SK-N-SH (cell line): ENCODE measurements around the gene SH3BGRL3. TPM values are rescaled to one million over a fixed set of nuclear protein-coding genes. Genes with fewer than 3 reads are reported as not detected.

Source experiments
- CTCF ChIA-PET: fragments of 300-600, 350-600 bp; formaldehyde crosslinking; extraction: SDS; loops from one replicate; lab custom pipeline; 2021; lab: Yijun Ruan, JAX
- POLR2A ChIA-PET: fragments of 350-600 bp; sonication (Branson Sonifier 250); formaldehyde crosslinking; extraction: SDS; loops from one replicate; lab custom pipeline; 2020; ENCODE audit warnings: antibody characterized with exemption, inconsistent platforms; lab: Yijun Ruan, JAX
- DNase-seq: peaks from one replicate; pipeline ENCODE4 v3.0.0; 2012
- H2AFZ ChIP-seq: fragments of 200-600 bp; sonication (generic); 2 replicates; pipeline ENCODE4 v1.8.1; 2016; ENCODE audit warnings: antibody characterized with exemption, mild to moderate bottlenecking, low read depth
- H3F3A ChIP-seq: fragments of 200-600 bp; sonication (generic); replicated peaks from 2 replicates; pipeline ENCODE3; 2016; ENCODE audit warnings: antibody characterized with exemption, mild to moderate bottlenecking; ENCODE audit not compliant: insufficient read depth
- H3K27ac ChIP-seq, 2 experiments: fragments of 200-500 bp in 1 of 2; fragments of 200-600 bp in 1 of 2; sonication (Bioruptor generic) in 1 of 2; sonication (generic), shearing (Covaris generic) in 1 of 2; 2 replicates each; pipeline versions ENCODE4 v1.5.1 to v1.6.1; 2014 to 2016; ENCODE audit warnings: low read depth in 2 of 2, inconsistent platforms in 1 of 2, low read length in 1 of 2, mild to moderate bottlenecking in 1 of 2, mixed read lengths in 1 of 2
- H3K27me3 ChIP-seq: fragments of 200-600 bp; sonication (generic), shearing (Covaris generic); 2 replicates; pipeline ENCODE4 v1.6.1; 2016; ENCODE audit warnings: mixed run types; ENCODE audit not compliant: insufficient read depth
- H3K36me3 ChIP-seq, 2 experiments: fragments of 200-500 bp in 1 of 2; fragments of 200-600 bp in 1 of 2; sonication (Bioruptor generic) in 1 of 2; sonication (generic) in 1 of 2; replicated peaks in 1 of 2; 2 replicates each; pipeline versions ENCODE3 to v1.5.1; 2014 to 2016; ENCODE audit warnings: low read length in 1 of 2, mild to moderate bottlenecking in 1 of 2; ENCODE audit not compliant: insufficient read depth in 2 of 2, control insufficient read depth in 1 of 2
- H3K4me1 ChIP-seq, 2 experiments: fragments of 200-500 bp in 1 of 2; fragments of 200-600 bp in 1 of 2; sonication (Bioruptor generic) in 1 of 2; sonication (generic), shearing (Covaris generic) in 1 of 2; 2 replicates each; pipeline versions ENCODE4 v1.5.1 to v1.6.1; 2014 to 2016; ENCODE audit warnings: low read depth in 1 of 2, low read length in 1 of 2, mixed run types in 1 of 2; ENCODE audit not compliant: insufficient read depth in 2 of 2, control insufficient read depth in 1 of 2
- H3K4me2 ChIP-seq: fragments of 200-600 bp; sonication (generic), shearing (Covaris generic); 2 replicates; pipeline ENCODE4 v1.6.1; 2017; ENCODE audit warnings: mixed run types
- H3K4me3 ChIP-seq, 2 experiments: fragments of 200-500 bp in 1 of 2; fragments of 200-600 bp in 1 of 2; sonication (Bioruptor generic) in 1 of 2; sonication (generic), shearing (Covaris generic) in 1 of 2; 2 replicates each; pipeline versions ENCODE4 v1.5.1 to v1.8.1; 2014 to 2016; ENCODE audit warnings: low read depth in 2 of 2, inconsistent platforms in 1 of 2, low read length in 1 of 2, mild to moderate bottlenecking in 1 of 2, mixed read lengths in 1 of 2, moderate library complexity in 1 of 2
- H3K79me2 ChIP-seq: fragments of 200-600 bp; sonication (generic); 2 replicates; pipeline ENCODE4 v1.8.1; 2017; ENCODE audit warnings: mild to moderate bottlenecking; ENCODE audit not compliant: insufficient read depth
- H3K9ac ChIP-seq: fragments of 200-600 bp; sonication (generic); 2 replicates; pipeline ENCODE4 v1.6.1; 2017; ENCODE audit warnings: mixed run types
- H3K9me2 ChIP-seq: fragments of 200-600 bp; sonication (generic); 2 replicates; pipeline ENCODE4 v1.6.1; 2017; ENCODE audit warnings: mixed run types
- H3K9me3 ChIP-seq: fragments of 200-600 bp; sonication (generic); 2 replicates; pipeline ENCODE4 v1.6.1; 2017; ENCODE audit warnings: mixed run types, mild to moderate bottlenecking, moderate library complexity
- H4K20me1 ChIP-seq: fragments of 200-600 bp; sonication (generic); 2 replicates; pipeline ENCODE4 v1.6.1; 2017; ENCODE audit warnings: mild to moderate bottlenecking, mixed run types; ENCODE audit not compliant: insufficient read depth
- CTCF ChIP-seq: fragments of 200-600 bp; sonication (generic); IDR thresholded peaks from 2 replicates; pipeline ENCODE4 v1.6.1; 2017; ENCODE audit warnings: antibody characterized with exemption, mild to moderate bottlenecking, moderate library complexity
- ELF1 ChIP-seq: IDR thresholded peaks from 2 replicates; pipeline ENCODE4 v1.4.0; 2012
- FOSL2 ChIP-seq: IDR thresholded peaks from 2 replicates; pipeline ENCODE4 v1.4.0; 2012; ENCODE audit warnings: low read depth, mild to moderate bottlenecking, moderate library complexity, borderline replicate concordance
- FOXJ3 ChIP-seq: sonication (generic); formaldehyde crosslinking; IDR thresholded peaks from 2 replicates; pipeline ENCODE4 v1.5.1; 2020; ENCODE audit warnings: mild to moderate bottlenecking, missing genetic modification reagents
- FOXM1 ChIP-seq: IDR thresholded peaks from 2 replicates; pipeline ENCODE4 v1.4.0; 2012; ENCODE audit warnings: low read depth, mild to moderate bottlenecking
- GABPA ChIP-seq: IDR thresholded peaks from 2 replicates; pipeline ENCODE4 v1.4.0; 2012; ENCODE audit warnings: low read depth, mild to moderate bottlenecking
- IRF3 ChIP-seq: fragments of 150-350 bp; IDR thresholded peaks from 2 replicates; pipeline ENCODE4 v1.6.1; 2016; ENCODE audit warnings: mild to moderate bottlenecking, low read depth, low read length
- JUND ChIP-seq: IDR thresholded peaks from 2 replicates; pipeline ENCODE4 v1.4.0; 2012
- MXI1 ChIP-seq: IDR thresholded peaks from 2 replicates; pipeline ENCODE4 v1.6.1; 2012; ENCODE audit warnings: mild to moderate bottlenecking, low read depth, low read length, improper control_type of control experiment
- POLR2AphosphoS5 ChIP-seq: IDR thresholded peaks from 2 replicates; pipeline ENCODE4 v1.6.1; 2012; ENCODE audit warnings: low read depth, low read length
- RAD21 ChIP-seq: IDR thresholded peaks from 2 replicates; pipeline ENCODE4 v1.6.1; 2012; ENCODE audit warnings: mild to moderate bottlenecking, low read length
- RCOR1 ChIP-seq: fragments of 150-350 bp; IDR thresholded peaks from 2 replicates; pipeline ENCODE4 v1.6.1; 2017; ENCODE audit warnings: antibody characterized with exemption, low read length
- RFX5 ChIP-seq: IDR thresholded peaks from 2 replicates; pipeline ENCODE4 v1.6.1; 2012; ENCODE audit warnings: mild to moderate bottlenecking, improper control_type of control experiment, low read length
- SIN3A ChIP-seq: IDR thresholded peaks from 2 replicates; pipeline ENCODE4 v1.6.1; 2012; ENCODE audit warnings: low read depth, mild to moderate bottlenecking, low read length, moderate library complexity, borderline replicate concordance
- TAF1 ChIP-seq: IDR thresholded peaks from 2 replicates; pipeline ENCODE4 v1.6.1; 2012; ENCODE audit warnings: low read depth, mild to moderate bottlenecking, low read length, moderate library complexity, borderline replicate concordance
- USF1 ChIP-seq: IDR thresholded peaks from 2 replicates; pipeline ENCODE4 v1.4.0; 2012; ENCODE audit warnings: low read depth, borderline replicate concordance
- YY1 ChIP-seq: IDR thresholded peaks from 2 replicates; pipeline ENCODE4 v1.4.0; 2012; ENCODE audit warnings: low read depth, mild to moderate bottlenecking
- WGBS: methylation state at CpG from one replicate; pipeline ENCODE4 v1.1.6; 2017; ENCODE audit warnings: low lambda C conversion rate; 5-methylcytosine and 5-hydroxymethylcytosine counted together
- polyA plus RNA-seq, 3 experiments: library from polyadenylated mRNA; depleted of rRNA; stranded (reverse); fragments of >200 nt; gene quantifications; 2 replicates each; pipeline ENCODE4 v1.2.3, GENCODE V29; 2012

Gene SH3BGRL3
- polyA plus RNA-seq, 1 of the 3 experiments (the other 2 are of a cell fraction) = 202 TPM

- Histone ChIP-seq H3K4me3 (no peak overlapping the region), H3K9me3 (no peaks in the 10 kb centered on the region), H3K27me3 (no peaks in the 10 kb centered on the region), H3K4me1 (peaks cover 0 to 3% of the 10 kb centered on the region in 2 experiments; a peak in 1 of 4 replicates), H3K9ac (no peak overlapping the region), H3F3A (no peaks in the 10 kb centered on the region), H3K27ac (no peak overlapping the region), H3K79me2 (no peaks in the 10 kb centered on the region), H3K36me3 (no peaks in the 10 kb centered on the region), H2AFZ (no peak overlapping the region), H3K4me2 (no peak overlapping the region), H3K9me2 (no peaks in the 10 kb centered on the region), H4K20me1 (no peaks in the 10 kb centered on the region)
- no peak for TF ChIP-seq ELF1
- TF ChIP-seq RAD21 = no peak
- no peak for TF ChIP-seq SIN3A
- no peak for TF ChIP-seq FOXJ3
- no peak for TF ChIP-seq USF1
- no peak for TF ChIP-seq CTCF
- TF ChIP-seq TAF1 = no peak
- no peak for TF ChIP-seq FOXM1
- TF ChIP-seq IRF3 = no peak
- no peak for TF ChIP-seq RCOR1
- TF ChIP-seq GABPA = no peak
- no peak for TF ChIP-seq RFX5
- no peak for TF ChIP-seq POLR2AphosphoS5
- TF ChIP-seq FOSL2 = no peak
- DNase-seq = no peak
- ChIA-PET POLR2A (no interaction called here), CTCF (interaction anchor here (1.5 to 10.4 kb wide), 4 partner anchors 15 to 46 kb away, joined by 6 to 213 read pairs (median 122); partner anchors contain the start of genes SH3BGRL3 and UBXN11)
- 81% methylated on average over 2 of the region's 2 CpGs for WGBS
Measured at GRCh38 chr1:26323382-26323781, 43.5 kb downstream of the SH3BGRL3 start.

GRCh38 chr1:26324550-26324949, 44.7 kb downstream of the SH3BGRL3 start:
- peaks cover 0 to 3% of the 10 kb centered on the region in 2 experiments; a peak in 1 of 4 replicates for H3K4me1 ChIP-seq
- H4K20me1 ChIP-seq = no peaks in the 10 kb centered on the region
- no peak overlapping the region for H3K9ac ChIP-seq
- TF ChIP-seq MXI1 (no peak), JUND (no peak), YY1 (no peak)
- H3K9me3 ChIP-seq = no peaks in the 10 kb centered on the region
- ChIA-PET CTCF (interaction anchor here (0.6 to 10.3 kb wide), 4 partner anchors 37 to 49 kb away, joined by 3 to 213 read pairs (median 6); no protein-coding TSS in a partner anchor), POLR2A (no interaction called here)
- 38% methylated on average over 3 of the region's 3 CpGs for WGBS
- no peaks in the 10 kb centered on the region for H3K36me3 ChIP-seq
- H3K79me2 ChIP-seq = no peaks in the 10 kb centered on the region
- H2AFZ ChIP-seq = no peak overlapping the region
- H3K27me3 ChIP-seq = no peaks in the 10 kb centered on the region
- no peak overlapping the region for H3K4me2 ChIP-seq
- H3K9me2 ChIP-seq = no peaks in the 10 kb centered on the region
- no peak for DNase-seq
- no peaks in the 10 kb centered on the region for H3F3A ChIP-seq
- H3K27ac ChIP-seq = no peak overlapping the region
- no peak overlapping the region for H3K4me3 ChIP-seq
